HFF-Myc (cell line): ENCODE measurements around the gene NBPF4.

Experiments
- DNase-seq: peaks from one replicate; pipeline ENCODE4 v3.0.0-alpha.2; 2011; ENCODE audit warnings: low read depth; ENCODE audit errors: extremely low read depth
- H3K4me3 ChIP-seq: replicated peaks from 2 replicates; pipeline ENCODE4 v1.5.1; 2011; ENCODE audit warnings: low read depth, mild to moderate bottlenecking, control low read depth, low read length
- CTCF ChIP-seq: IDR thresholded peaks from 2 replicates; pipeline ENCODE4 v1.5.1; 2012; ENCODE audit warnings: mild to moderate bottlenecking, low read depth, low read length, control low read depth; ENCODE audit errors: missing control alignments

NBPF4 gene

GRCh38 chr1:108200687-108201051 is 43.2 kb downstream of the NBPF4 start:
- peak; percentile 24 for TF ChIP-seq CTCF
- DNase-seq: peak; percentile 40
- H3K4me3 ChIP-seq: peak overlapping the region; percentile 87

GRCh38 chr1:108199781-108200686 is 43.8 kb downstream of the NBPF4 start, which contains the start of gene SLC25A24:
Gene SLC25A24, minus strand, starts transcription at chr1:108200343. Its CDS starts 205 bp downstream, at chr1:108200138.
- DNase-seq: peak; percentile 20
- peak within 1 kb of the TSS; percentile 87 for H3K4me3 ChIP-seq
- TF ChIP-seq CTCF: no peak

GRCh38 chr1:108199201-108199691 is 44.6 kb downstream of the NBPF4 start:
- DNase-seq: peak; percentile 16
- H3K4me3 ChIP-seq: peak overlapping the region; percentile 87
- no peak for TF ChIP-seq CTCF

GRCh38 chr1:108194051-108194450 is 49.8 kb downstream of the NBPF4 start:
- no peak overlapping the region for H3K4me3 ChIP-seq
- no peak for DNase-seq
- no peak for TF ChIP-seq CTCF

- TF ChIP-seq CTCF: no peak
- no peak for DNase-seq
- no peak overlapping the region for H3K4me3 ChIP-seq
Measured at GRCh38 chr1:108193333-108193732, 50.5 kb downstream of the NBPF4 start.

- TF ChIP-seq CTCF: no peak
- no peak overlapping the region for H3K4me3 ChIP-seq
- DNase-seq: no peak
Measured at GRCh38 chr1:108192581-108192980, 51.3 kb downstream of the NBPF4 start.
